Liver (tissue), 3 donors: ENCODE results near the gene PSMC4.

Source experiments
- FOXA1 ChIP-seq: IDR thresholded peaks from 2 replicates; pipeline ENCODE4 v1.6.1; 2016; ENCODE audit warnings: antibody characterized with exemption
- FOXA2 ChIP-seq: IDR thresholded peaks from 2 replicates; pipeline ENCODE4 v1.6.1; 2016; ENCODE audit warnings: antibody characterized with exemption
- SP1 ChIP-seq: IDR thresholded peaks from 2 replicates; pipeline ENCODE4 v1.6.1; 2018; ENCODE audit warnings: antibody characterized with exemption, mild to moderate bottlenecking
- TAF1 ChIP-seq: conservative IDR thresholded peaks from 2 replicates; pipeline ENCODE4 v1.6.1; 2016; ENCODE audit warnings: antibody characterized with exemption, mild to moderate bottlenecking
- YY1 ChIP-seq: IDR thresholded peaks from 2 replicates; pipeline ENCODE4 v1.6.1; 2016; ENCODE audit warnings: antibody characterized with exemption, mild to moderate bottlenecking
- TF ChIP-seq, protein P1 (sequence below): IDR thresholded peaks from 2 replicates; pipeline ENCODE4 v1.6.1; 2016; ENCODE audit warnings: antibody characterized with exemption
- TF ChIP-seq, protein P2 (sequence below): fragments of 150-350 bp; IDR thresholded peaks from 2 replicates; pipeline ENCODE4 v1.5.1; 2017; ENCODE audit warnings: improper control_type of control experiment, low read depth, low read length; ENCODE audit not compliant: missing input control
- donor health status: healthy.
- donor health status: healthy.

GRCh38 chr19:39994361-39994760 is 23.4 kb downstream of the PSMC4 start:
- TF ChIP-seq, protein P1, sequence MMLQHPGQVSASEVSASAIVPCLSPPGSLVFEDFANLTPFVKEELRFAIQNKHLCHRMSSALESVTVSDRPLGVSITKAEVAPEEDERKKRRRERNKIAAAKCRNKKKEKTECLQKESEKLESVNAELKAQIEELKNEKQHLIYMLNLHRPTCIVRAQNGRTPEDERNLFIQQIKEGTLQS, result no peak
- TF ChIP-seq, protein P2, sequence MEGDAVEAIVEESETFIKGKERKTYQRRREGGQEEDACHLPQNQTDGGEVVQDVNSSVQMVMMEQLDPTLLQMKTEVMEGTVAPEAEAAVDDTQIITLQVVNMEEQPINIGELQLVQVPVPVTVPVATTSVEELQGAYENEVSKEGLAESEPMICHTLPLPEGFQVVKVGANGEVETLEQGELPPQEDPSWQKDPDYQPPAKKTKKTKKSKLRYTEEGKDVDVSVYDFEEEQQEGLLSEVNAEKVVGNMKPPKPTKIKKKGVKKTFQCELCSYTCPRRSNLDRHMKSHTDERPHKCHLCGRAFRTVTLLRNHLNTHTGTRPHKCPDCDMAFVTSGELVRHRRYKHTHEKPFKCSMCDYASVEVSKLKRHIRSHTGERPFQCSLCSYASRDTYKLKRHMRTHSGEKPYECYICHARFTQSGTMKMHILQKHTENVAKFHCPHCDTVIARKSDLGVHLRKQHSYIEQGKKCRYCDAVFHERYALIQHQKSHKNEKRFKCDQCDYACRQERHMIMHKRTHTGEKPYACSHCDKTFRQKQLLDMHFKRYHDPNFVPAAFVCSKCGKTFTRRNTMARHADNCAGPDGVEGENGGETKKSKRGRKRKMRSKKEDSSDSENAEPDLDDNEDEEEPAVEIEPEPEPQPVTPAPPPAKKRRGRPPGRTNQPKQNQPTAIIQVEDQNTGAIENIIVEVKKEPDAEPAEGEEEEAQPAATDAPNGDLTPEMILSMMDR, result no peak
- TF ChIP-seq YY1 (no peak), FOXA2 (no peak), SP1 (no peak), TAF1 (no peak), FOXA1 (no peak)
